HUES64 (cell line): ENCODE measurements around the gene SCUBE1.

Experiments
- H3K27ac ChIP-seq: 2 replicates; pipeline ENCODE4 v1.7.0; 2013; ENCODE audit warnings: low read depth, low read length, inconsistent platforms
- H3K27me3 ChIP-seq: 2 replicates; pipeline ENCODE4 v1.6.1; 2013; ENCODE audit warnings: mild to moderate bottlenecking, low read length; ENCODE audit not compliant: insufficient read depth
- H3K36me3 ChIP-seq: 2 replicates; pipeline ENCODE4 v1.6.1; 2013; ENCODE audit warnings: mild to moderate bottlenecking, low read length; ENCODE audit not compliant: insufficient read depth
- H3K4me1 ChIP-seq: 2 replicates; pipeline ENCODE4 v1.6.1; 2013; ENCODE audit warnings: mild to moderate bottlenecking, low read length, moderate library complexity; ENCODE audit not compliant: insufficient read depth
- H3K4me3 ChIP-seq: 2 replicates; pipeline ENCODE4 v1.5.1; 2013; ENCODE audit warnings: mild to moderate bottlenecking, low read length, moderate library complexity
- H3K9ac ChIP-seq: 2 replicates; pipeline ENCODE4 v1.6.1; 2013; ENCODE audit warnings: mild to moderate bottlenecking, low read depth, low read length
- H3K9me3 ChIP-seq: 2 replicates; pipeline ENCODE4 v1.6.1; 2013; ENCODE audit warnings: low read depth, low read length; ENCODE audit not compliant: insufficient read depth
- WGBS: fragments of 150-250, 120-280 bp; methylation state at CpG from one replicate; pipeline ENCODE4 v1.1.7; 2013; ENCODE audit warnings: missing lambda C conversion rate; 5-methylcytosine and 5-hydroxymethylcytosine counted together

Gene SCUBE1

DNA sequence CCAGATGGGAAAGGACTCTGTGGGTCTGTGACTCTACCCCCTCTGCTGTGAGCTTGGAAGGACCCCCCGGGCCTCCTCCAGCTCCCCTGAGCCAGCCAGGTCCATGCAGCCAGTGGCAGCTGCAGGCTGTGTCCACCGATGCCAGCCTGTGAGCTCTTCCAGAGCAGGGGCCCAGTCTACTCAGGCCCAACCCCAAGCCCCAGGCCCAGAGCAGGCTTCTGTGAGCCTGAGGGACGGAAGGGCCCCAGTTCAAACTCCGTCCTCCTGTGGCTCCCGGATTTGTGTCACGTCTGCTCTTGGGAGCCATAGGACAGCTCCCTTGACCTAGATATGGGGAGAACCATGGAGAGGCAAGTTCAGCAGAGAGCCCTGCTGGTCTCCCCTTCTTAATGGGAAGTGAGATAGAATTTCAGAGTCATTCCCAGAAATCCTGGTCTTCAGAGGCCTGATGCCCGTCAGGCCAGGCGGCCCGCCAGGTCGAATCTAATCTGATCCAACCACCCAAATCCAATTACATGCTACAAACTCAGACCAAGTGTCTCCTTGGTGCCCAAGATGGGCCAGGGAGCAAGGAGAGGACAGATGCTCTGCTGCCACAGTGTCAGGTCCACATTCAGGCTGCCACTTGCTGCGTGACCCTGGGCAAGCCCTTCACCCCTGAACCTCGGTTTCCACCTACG, 75.1 kb downstream of the SCUBE1 start:
- WGBS = 86% methylated on average over 13 of the region's 13 CpGs
- no peaks in the 10 kb centered on the region for H3K27me3 ChIP-seq
- H3K9ac ChIP-seq = no peak overlapping the region
- no peaks in the 10 kb centered on the region for H3K9me3 ChIP-seq
- H3K27ac ChIP-seq = no peak overlapping the region
- H3K4me3 ChIP-seq = no peak overlapping the region
- H3K4me1 ChIP-seq = no peaks in the 10 kb centered on the region
- H3K36me3 ChIP-seq = no peaks in the 10 kb centered on the region

DNA sequence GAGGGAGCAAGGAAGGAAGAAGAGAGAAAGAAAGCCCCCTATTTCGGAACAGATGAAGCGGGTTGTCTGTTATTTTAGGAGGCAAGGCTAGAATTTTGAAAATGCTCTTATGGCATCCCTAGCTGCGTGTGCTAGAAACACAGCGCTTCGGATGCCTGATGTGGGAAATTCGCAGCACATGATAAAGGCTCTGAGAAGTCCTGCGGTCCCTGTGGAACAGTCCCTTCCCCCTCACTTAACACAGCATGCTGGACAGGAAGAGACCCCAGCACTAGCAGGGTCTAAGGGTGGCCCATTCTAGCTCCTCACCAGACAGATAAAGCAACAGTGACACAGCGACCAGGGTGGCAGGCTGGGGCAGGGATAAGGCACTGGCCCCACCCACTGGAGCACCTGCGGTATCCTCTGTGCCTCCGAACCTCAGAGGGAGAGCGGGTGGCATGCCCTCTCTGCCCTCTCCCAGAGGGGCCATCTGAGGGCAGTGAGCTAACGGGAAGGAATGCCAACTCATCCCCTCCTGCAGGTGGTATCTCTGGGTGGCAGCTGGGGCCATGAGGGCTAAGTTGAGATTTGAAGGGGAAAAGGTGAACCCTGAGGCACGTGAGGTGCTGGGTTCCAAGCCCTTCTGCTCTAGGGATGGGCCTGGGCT, 75.7 kb downstream of the SCUBE1 start:
- H3K27me3 ChIP-seq = no peaks in the 10 kb centered on the region
- H3K4me1 ChIP-seq = no peaks in the 10 kb centered on the region
- H3K27ac ChIP-seq = no peak overlapping the region
- H3K9ac ChIP-seq = no peak overlapping the region
- WGBS = 89% methylated on average over 13 of the region's 13 CpGs
- H3K4me3 ChIP-seq = no peak overlapping the region
- H3K9me3 ChIP-seq = no peaks in the 10 kb centered on the region
- no peaks in the 10 kb centered on the region for H3K36me3 ChIP-seq

- H3K36me3 ChIP-seq = no peaks in the 10 kb centered on the region
- no peak overlapping the region for H3K27ac ChIP-seq
- no peaks in the 10 kb centered on the region for H3K9me3 ChIP-seq
- no peak overlapping the region for H3K4me3 ChIP-seq
- H3K4me1 ChIP-seq = no peaks in the 10 kb centered on the region
- no peak overlapping the region for H3K9ac ChIP-seq
- WGBS = 92% methylated on average over 8 of the region's 9 CpGs
- no peaks in the 10 kb centered on the region for H3K27me3 ChIP-seq
Observed at GRCh38 chr22:43266076-43266475, 77.1 kb downstream of the SCUBE1 start.

DNA sequence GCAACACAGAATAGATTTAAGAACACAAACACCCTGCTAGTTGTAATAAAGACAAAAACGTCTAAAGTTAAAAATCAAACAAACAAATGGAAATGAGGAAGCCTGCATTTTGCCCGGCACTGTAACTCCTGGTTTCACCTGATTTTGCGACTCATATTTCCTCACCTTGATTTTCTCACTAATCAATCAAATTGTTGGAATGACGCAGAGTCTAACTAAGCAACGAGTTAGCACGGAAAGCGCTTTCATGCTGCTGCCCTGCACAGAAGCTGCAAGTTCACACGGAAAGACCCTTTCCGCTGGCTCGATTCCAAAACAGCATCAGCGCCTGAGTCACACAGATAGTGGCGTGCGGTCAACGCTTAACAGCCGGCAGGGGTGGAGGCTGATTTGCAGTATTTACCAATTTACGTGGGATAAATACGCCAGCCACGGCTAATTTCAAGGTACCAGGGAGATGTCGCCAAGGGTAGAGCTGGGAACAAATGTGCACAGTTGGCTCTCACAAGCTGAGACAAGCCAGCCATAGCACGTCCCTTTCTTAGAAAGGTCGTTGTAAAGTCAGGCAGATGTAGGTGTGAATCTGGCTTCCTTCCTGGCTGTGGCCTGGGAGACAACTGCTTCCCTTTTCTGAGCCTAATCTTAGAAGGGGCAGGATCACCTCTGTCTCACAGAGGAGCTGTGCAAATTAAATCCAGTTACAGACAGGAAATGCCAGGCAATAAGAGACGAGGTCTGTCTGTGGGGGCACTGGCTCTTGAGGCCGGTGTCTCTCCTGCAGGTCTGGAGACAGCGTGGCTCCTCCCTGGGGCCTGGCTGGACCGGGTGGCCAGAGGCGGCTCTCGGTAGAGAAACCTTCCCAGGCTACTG, 79.3 kb downstream of the SCUBE1 start:
- H3K27ac ChIP-seq = no peak overlapping the region; the same call in 1 of the 2 replicates
- no peak overlapping the region for H3K9ac ChIP-seq
- H3K27me3 ChIP-seq = no peaks in the 10 kb centered on the region
- no peaks in the 10 kb centered on the region for H3K9me3 ChIP-seq
- 85% methylated on average over 27 of the region's 27 CpGs for WGBS
- H3K36me3 ChIP-seq = no peaks in the 10 kb centered on the region
- H3K4me1 ChIP-seq = no peaks in the 10 kb centered on the region
- H3K4me3 ChIP-seq = no peak overlapping the region

DNA sequence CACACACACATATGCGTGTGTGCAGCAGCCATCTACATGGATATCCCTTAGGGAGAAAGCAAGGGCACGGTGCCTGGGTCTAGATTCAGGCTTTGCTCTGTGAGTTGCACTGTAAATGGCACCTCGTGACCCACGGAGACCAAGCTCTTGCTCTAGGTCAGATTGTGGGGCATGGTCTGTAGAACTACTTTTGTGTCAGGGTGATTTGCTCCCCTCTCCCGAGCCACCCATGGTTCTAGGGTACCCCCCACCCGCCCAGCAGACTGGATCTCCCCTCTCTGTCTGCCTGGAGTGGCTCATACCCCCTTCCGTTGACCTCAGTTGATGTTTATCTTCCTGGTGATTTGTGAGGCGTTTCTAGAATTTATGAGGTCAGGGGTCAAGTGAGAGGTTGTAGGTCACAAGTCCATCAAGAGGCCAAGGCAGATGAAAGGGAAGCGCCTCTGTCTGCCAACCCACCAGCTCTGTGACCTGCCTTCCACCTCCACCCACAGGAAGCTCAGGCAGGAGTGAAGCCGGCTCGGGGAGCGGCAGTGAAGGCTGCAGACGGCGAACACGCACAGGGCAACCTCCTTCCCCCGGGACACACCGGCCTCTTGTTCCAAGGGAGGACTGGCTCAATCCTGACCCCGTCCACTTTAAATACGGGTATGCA, 80.1 kb downstream of the SCUBE1 start:
- Histone ChIP-seq H3K9me3 (no peaks in the 10 kb centered on the region), H3K27ac (no peak overlapping the region), H3K36me3 (no peaks in the 10 kb centered on the region), H3K9ac (no peak overlapping the region), H3K4me1 (no peaks in the 10 kb centered on the region), H3K4me3 (no peak overlapping the region), H3K27me3 (no peaks in the 10 kb centered on the region)
- WGBS = 89% methylated on average over 19 of the region's 19 CpGs

GRCh38 chr22:43260331-43261231, 82.6 kb downstream of the SCUBE1 start:
- WGBS = 78% methylated on average over 17 of the region's 17 CpGs
- no peak overlapping the region for H3K9ac ChIP-seq
- no peaks in the 10 kb centered on the region for H3K9me3 ChIP-seq
- H3K36me3 ChIP-seq = no peaks in the 10 kb centered on the region
- no peak overlapping the region for H3K27ac ChIP-seq
- H3K4me1 ChIP-seq = no peaks in the 10 kb centered on the region
- no peak overlapping the region for H3K4me3 ChIP-seq
- no peaks in the 10 kb centered on the region for H3K27me3 ChIP-seq

DNA sequence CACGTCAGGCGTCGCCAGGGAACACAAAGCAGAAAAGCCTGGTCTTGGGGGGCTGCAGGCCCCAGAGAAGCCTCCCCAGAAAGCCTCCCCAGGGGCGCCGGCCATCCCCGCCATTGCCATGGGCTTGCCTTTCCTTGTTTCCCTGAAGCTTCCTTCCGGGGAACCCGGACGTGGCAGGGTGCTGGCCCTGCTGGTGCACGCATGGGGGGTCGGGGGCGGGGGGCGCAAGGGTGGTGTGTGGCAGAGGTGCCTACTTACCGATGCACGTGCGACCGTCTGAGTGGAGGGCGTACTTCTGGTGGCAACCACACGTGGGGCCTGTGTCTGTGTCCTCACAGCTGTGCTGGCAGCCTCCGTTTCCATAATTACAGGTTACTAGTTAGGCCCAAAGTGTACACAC, 85.2 kb downstream of the SCUBE1 start:
- Histone ChIP-seq H3K27me3 (no peaks in the 10 kb centered on the region), H3K36me3 (no peaks in the 10 kb centered on the region), H3K27ac (no peak overlapping the region), H3K4me1 (no peaks in the 10 kb centered on the region), H3K9me3 (no peaks in the 10 kb centered on the region), H3K9ac (no peak overlapping the region), H3K4me3 (no peak overlapping the region)
- WGBS = 93% methylated on average over 20 of the region's 20 CpGs

DNA sequence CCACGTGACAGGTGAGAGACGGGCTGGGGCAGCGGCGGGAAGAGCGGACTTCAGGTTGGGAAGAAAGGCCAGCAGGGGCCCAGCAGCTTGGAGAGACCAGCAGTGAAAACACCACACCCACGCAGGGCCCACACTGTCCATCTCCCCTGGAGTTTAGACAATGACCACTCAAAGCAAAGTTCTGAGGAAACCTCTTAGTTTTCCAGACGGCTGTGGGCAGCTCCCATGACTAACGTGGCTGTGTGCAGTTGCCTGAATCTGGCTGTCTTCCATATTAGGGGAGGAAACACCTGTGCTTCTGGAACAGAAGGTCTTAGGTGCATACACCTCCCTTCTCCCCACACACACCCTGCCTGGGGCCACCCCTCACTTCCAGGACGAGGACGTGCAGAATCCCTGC, 85.6 kb downstream of the SCUBE1 start:
- Histone ChIP-seq H3K36me3 (no peaks in the 10 kb centered on the region), H3K9ac (no peak overlapping the region), H3K4me3 (no peak overlapping the region), H3K27me3 (no peaks in the 10 kb centered on the region), H3K9me3 (no peaks in the 10 kb centered on the region), H3K4me1 (no peaks in the 10 kb centered on the region), H3K27ac (no peak overlapping the region)
- WGBS = 89% methylated on average over 10 of the region's 10 CpGs

DNA sequence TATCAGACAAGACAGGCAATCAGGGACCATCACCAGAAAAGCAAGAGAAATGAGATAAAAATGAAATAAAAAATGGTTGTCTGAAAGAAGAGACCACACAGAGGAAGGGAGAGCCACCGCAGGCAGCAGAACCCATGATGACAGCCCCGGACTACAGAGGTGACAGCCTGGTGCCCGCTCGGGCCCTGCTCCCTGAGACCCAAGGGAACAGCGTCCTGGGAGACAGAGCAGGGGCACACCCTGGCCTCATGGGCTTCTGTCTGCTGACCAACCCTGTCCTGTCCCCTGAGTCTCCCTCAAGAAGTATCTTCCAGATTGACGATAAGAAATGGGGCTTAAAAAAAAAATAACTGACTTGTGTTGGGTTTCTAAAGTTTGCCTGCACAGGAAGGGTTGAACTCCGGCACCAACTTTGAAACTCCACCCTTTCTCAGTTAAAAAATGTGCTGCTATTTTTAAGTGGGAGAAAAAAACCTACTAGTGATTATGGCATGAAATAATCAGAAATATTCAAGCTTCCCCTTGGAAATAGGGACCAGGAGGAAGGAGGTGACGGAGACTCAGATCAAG, 86.1 kb downstream of the SCUBE1 start:
- Histone ChIP-seq H3K9me3 (no peaks in the 10 kb centered on the region), H3K27me3 (no peaks in the 10 kb centered on the region), H3K27ac (no peak overlapping the region), H3K36me3 (no peaks in the 10 kb centered on the region), H3K4me1 (no peaks in the 10 kb centered on the region), H3K9ac (no peak overlapping the region), H3K4me3 (no peak overlapping the region)
- 93% methylated on average over 7 of the region's 8 CpGs for WGBS

DNA sequence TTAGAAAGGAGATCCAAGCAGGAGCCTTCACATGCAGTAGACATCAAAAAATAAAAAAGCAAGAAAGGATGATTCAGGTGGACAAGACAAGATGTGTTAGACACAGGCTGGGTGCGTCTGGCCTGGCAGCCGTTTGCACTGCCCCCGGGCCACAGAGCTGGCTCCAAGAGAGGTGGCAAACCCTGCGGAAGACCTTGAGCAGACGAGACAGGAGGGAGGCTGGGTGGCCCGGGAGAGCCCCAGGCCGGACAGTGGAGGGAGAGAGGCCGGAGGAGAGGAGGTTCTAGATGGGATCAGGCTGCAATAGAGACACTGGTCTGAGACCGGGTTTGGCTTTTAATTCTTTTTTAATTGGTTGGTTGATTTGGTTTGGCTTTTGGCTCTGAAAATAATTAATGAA, 86.6 kb downstream of the SCUBE1 start:
- Histone ChIP-seq H3K4me3 (no peak overlapping the region), H3K27ac (no peak overlapping the region), H3K4me1 (no peaks in the 10 kb centered on the region), H3K9ac (no peak overlapping the region), H3K36me3 (no peaks in the 10 kb centered on the region), H3K9me3 (no peaks in the 10 kb centered on the region), H3K27me3 (no peaks in the 10 kb centered on the region)
- WGBS = 94% methylated on average over 9 of the region's 9 CpGs
